Caco-2 (cell line): ENCODE results near the gene IRX4. TPM values are rescaled to one million over a fixed set of nuclear protein-coding genes. Genes with fewer than 3 reads are reported as not detected.

ENCODE experiments used
- BruUV-seq: library from RNA; stranded (reverse); fragments of 400-500 nt; replicated peaks from 2 replicates; lab custom pipeline; 2021; lab: Mats Ljungman, UMichigan
- CTCF ChIA-PET: fragments of 300-600 bp; sonication (Branson Sonifier 250); formaldehyde crosslinking; loops from one replicate; lab custom pipeline; 2022; ENCODE audit warnings: antibody characterized with exemption; lab: Charles Lee
- POLR2A ChIA-PET: fragments of 300-600 bp; sonication (Branson Sonifier 250); formaldehyde crosslinking; loops from one replicate; lab custom pipeline; 2022; ENCODE audit warnings: antibody characterized with exemption; lab: Charles Lee
- DNase-seq, 2 experiments: peaks; one replicate each; pipeline versions ENCODE4 v3.0.0 to v3.0.0-alpha.2; 2020 to 2022
- H3K27me3 ChIP-seq: replicated peaks from 2 replicates; pipeline ENCODE4 v1.6.0; 2011; ENCODE audit warnings: low read length; ENCODE audit not compliant: control insufficient read depth, insufficient read depth
- H3K36me3 ChIP-seq: 2 replicates; pipeline ENCODE4 v1.5.1; 2011; ENCODE audit warnings: low read length; ENCODE audit not compliant: control insufficient read depth, insufficient read depth
- H3K4me1 ChIP-seq: fragments of 250-450 bp; sonication (Bioruptor Pico); 2 replicates; pipeline ENCODE4 v1.5.1; 2020; ENCODE audit warnings: mild to moderate bottlenecking
- H3K4me3 ChIP-seq: 2 replicates; pipeline ENCODE4 v1.5.1; 2011; ENCODE audit warnings: low read depth, mild to moderate bottlenecking, control low read depth, low read length
- H3K9me3 ChIP-seq: fragments of 250-450 bp; sonication (Bioruptor Pico); 2 replicates; pipeline ENCODE4 v1.5.1; 2020; ENCODE audit warnings: mild to moderate bottlenecking, moderate library complexity
- H3K27ac Mint-ChIP-seq: one replicate; pipeline ENCODE4 v1.8.0; 2022; ENCODE audit warnings: mixed read lengths; ENCODE audit not compliant: unreplicated experiment
- H3K27me3 Mint-ChIP-seq: one replicate; pipeline ENCODE4 v1.8.0; 2022; ENCODE audit warnings: mixed read lengths; ENCODE audit not compliant: insufficient read depth, unreplicated experiment
- H3K36me3 Mint-ChIP-seq: one replicate; pipeline ENCODE4 v1.8.0; 2022; ENCODE audit warnings: mild to moderate bottlenecking, mixed read lengths; ENCODE audit not compliant: insufficient read depth, unreplicated experiment
- H3K4me1 Mint-ChIP-seq: one replicate; pipeline ENCODE4 v1.8.0; 2022; ENCODE audit warnings: low read depth, mixed read lengths; ENCODE audit not compliant: unreplicated experiment
- H3K4me3 Mint-ChIP-seq: one replicate; pipeline ENCODE4 v1.8.0; 2022; ENCODE audit warnings: mild to moderate bottlenecking, moderate library complexity, mixed read lengths; ENCODE audit not compliant: unreplicated experiment
- H3K9me3 Mint-ChIP-seq: one replicate; pipeline ENCODE4 v1.8.0; 2022; ENCODE audit warnings: mixed read lengths; ENCODE audit not compliant: unreplicated experiment
- intact Hi-C: fragments of 100-400 bp; cut with micrococcal nuclease; formaldehyde crosslinking; loops from one replicate; pipeline ENCODE4 v1.10.0; 2022; ENCODE audit not compliant: unreplicated experiment
- total RNA-seq: library from RNA; stranded (reverse); gene quantifications from 2 replicates; pipeline ENCODE4 v1.2.3, GENCODE V29; 2022
- TF ChIP-seq, protein P1 (sequence below), 2 experiments: fragments of 200-600 bp in 1 of 2; IDR thresholded peaks; 1 replicate in 1 of 2; 2 replicates in 1 of 2; pipeline versions ENCODE4 v1.5.1 to v1.8.0; 2011 to 2022; ENCODE audit warnings: antibody characterized with exemption in 1 of 2, control low read depth in 1 of 2, inconsistent platforms in 1 of 2, low read depth in 1 of 2, low read length in 1 of 2, mild to moderate bottlenecking in 1 of 2, moderate library complexity in 1 of 2; ENCODE audit not compliant: insufficient read depth in 1 of 2, severe bottlenecking in 1 of 2, unreplicated experiment in 1 of 2

The IRX4 gene
- total RNA-seq, 1 experiment from 2014 or later: not detected

DNA sequence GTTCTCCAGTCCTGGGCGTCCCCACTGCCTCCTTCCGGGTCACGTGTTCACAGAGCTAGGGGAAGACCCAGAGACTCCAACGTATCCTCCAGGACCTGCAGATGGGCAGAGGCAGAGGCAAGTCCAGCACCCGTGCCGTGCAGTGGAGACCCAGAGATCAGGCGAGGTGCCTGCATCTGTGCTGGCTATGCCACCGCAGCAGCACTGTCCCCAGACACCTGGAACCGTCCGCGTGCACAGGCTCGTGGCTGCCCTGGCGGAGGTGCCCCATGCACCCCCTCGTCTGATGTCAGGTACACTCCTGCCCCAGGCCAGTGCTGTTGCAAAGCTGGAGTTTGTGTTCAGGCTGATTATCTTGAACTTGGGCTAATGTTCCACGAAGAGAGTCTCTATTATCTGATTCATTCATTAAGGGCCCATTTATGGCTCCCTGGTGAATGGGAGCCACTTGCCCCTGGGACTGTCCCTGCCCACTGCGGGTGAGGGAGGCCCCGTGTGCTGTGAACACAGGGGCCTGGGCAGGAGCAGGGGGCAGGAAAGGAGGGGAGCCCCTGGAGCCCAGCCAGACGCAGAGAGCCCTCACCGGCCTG, 13.7 kb downstream of the IRX4 start:
- Mint-ChIP-seq H3K36me3 (no peaks in the 10 kb centered on the region), H3K4me1 (no peaks in the 10 kb centered on the region), H3K4me3 (no peak overlapping the region), H3K27ac (no peak overlapping the region), H3K9me3 (no peaks in the 10 kb centered on the region), H3K27me3 (peaks cover 2% of the 10 kb centered on the region)
- TF ChIP-seq, protein P1, sequence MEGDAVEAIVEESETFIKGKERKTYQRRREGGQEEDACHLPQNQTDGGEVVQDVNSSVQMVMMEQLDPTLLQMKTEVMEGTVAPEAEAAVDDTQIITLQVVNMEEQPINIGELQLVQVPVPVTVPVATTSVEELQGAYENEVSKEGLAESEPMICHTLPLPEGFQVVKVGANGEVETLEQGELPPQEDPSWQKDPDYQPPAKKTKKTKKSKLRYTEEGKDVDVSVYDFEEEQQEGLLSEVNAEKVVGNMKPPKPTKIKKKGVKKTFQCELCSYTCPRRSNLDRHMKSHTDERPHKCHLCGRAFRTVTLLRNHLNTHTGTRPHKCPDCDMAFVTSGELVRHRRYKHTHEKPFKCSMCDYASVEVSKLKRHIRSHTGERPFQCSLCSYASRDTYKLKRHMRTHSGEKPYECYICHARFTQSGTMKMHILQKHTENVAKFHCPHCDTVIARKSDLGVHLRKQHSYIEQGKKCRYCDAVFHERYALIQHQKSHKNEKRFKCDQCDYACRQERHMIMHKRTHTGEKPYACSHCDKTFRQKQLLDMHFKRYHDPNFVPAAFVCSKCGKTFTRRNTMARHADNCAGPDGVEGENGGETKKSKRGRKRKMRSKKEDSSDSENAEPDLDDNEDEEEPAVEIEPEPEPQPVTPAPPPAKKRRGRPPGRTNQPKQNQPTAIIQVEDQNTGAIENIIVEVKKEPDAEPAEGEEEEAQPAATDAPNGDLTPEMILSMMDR (IDR thresholded peaks at IDR 0.05; ENCODE audit: insufficient read depth in 1 of 2, low read depth in 1 of 2, low read length in 1 of 2, severe bottlenecking in 1 of 2, unreplicated experiment in 1 of 2): no peak
- ChIA-PET POLR2A (no interaction called here), CTCF (no interaction called here)
- DNase-seq: no peak
- no peaks in the 10 kb centered on the region for H3K36me3 ChIP-seq
- no peaks in the 10 kb centered on the region for H3K27me3 ChIP-seq
- intact Hi-C loops: no loop called here
- BruUV-seq: no TSS peak
- H3K4me1 ChIP-seq: no peaks in the 10 kb centered on the region
- H3K9me3 ChIP-seq: no peaks in the 10 kb centered on the region
- no peak overlapping the region for H3K4me3 ChIP-seq

DNA sequence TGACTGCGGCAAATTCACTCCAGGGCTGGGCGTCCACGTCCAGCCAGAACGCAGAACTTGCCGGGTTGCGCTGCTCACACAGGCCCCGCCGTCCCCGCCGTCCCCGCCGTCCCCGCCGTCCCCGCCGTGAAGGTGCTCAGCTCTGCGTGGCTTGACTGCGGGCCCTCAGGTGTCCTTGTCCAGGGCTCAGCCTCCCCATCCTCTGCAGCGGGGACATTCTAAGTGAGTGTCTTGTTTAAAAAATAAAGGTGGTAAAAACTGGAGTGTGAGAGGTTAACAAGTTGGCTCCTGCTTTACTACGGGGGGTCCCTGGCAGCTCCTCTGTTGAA, 14.9 kb downstream of the IRX4 start:
- H3K27me3 Mint-ChIP-seq: peaks cover 5% of the 10 kb centered on the region
- CTCF ChIA-PET: no interaction called here
- H3K27ac Mint-ChIP-seq: no peak overlapping the region
- Histone ChIP-seq H3K9me3 (no peaks in the 10 kb centered on the region), H3K27me3 (no peaks in the 10 kb centered on the region), H3K36me3 (no peaks in the 10 kb centered on the region), H3K4me1 (no peaks in the 10 kb centered on the region), H3K4me3 (no peak overlapping the region)
- no TSS peak for BruUV-seq
- no peak overlapping the region for H3K4me3 Mint-ChIP-seq
- H3K36me3 Mint-ChIP-seq: no peaks in the 10 kb centered on the region
- POLR2A ChIA-PET: no interaction called here
- no peaks in the 10 kb centered on the region for H3K4me1 Mint-ChIP-seq
- H3K9me3 Mint-ChIP-seq: no peaks in the 10 kb centered on the region
- DNase-seq: no peak
- intact Hi-C loops: no loop called here
- TF ChIP-seq, protein P1 (IDR thresholded peaks at IDR 0.05; ENCODE audit: insufficient read depth in 1 of 2, low read depth in 1 of 2, low read length in 1 of 2, severe bottlenecking in 1 of 2, unreplicated experiment in 1 of 2): no peak

DNA sequence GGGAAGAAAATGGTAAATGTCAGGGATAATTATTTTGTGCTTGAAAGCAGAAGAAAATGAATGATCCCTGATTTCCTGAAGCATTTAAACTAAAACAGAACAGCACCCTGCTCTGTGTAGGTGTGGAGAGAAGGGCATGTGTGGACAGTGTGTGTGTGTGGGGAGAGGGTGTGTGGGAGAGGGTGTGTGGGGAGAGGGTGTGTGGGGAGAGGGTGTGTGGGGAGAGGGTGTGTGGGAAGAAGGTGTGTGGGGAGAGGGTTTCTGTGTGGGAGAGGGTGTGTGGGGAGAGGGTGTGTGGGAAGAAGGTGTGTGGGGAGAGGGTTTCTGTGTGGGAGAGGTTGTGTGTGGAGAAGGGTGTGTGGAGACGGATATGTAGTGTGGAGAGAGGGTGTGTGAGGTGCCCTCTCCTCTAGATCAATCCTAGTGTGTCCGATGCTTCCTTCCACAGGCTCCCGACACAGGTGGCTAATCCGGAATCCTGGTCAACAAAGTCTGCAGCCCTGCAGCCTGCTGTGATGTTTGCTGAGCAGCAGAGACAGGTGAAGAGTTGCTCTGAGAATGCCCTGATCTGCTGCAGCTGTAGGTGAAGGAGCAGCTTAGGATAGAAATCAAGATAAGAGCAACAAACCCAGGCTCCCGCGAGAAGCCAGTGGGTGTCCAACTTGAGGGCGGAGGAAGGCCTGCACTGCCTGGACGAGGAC, 15.5 kb downstream of the IRX4 start:
- no peak overlapping the region for H3K4me3 Mint-ChIP-seq
- intact Hi-C loops: no loop called here
- H3K27ac Mint-ChIP-seq: no peak overlapping the region
- no peaks in the 10 kb centered on the region for H3K27me3 ChIP-seq
- H3K4me1 ChIP-seq: no peaks in the 10 kb centered on the region
- no peaks in the 10 kb centered on the region for H3K9me3 ChIP-seq
- H3K4me3 ChIP-seq: no peak overlapping the region
- no peaks in the 10 kb centered on the region for H3K36me3 ChIP-seq
- H3K27me3 Mint-ChIP-seq: peaks cover 5% of the 10 kb centered on the region
- H3K9me3 Mint-ChIP-seq: no peaks in the 10 kb centered on the region
- no peaks in the 10 kb centered on the region for H3K4me1 Mint-ChIP-seq
- H3K36me3 Mint-ChIP-seq: no peaks in the 10 kb centered on the region
- no TSS peak for BruUV-seq
- ChIA-PET CTCF (no interaction called here), POLR2A (no interaction called here)
- TF ChIP-seq, protein P1 (IDR thresholded peaks at IDR 0.05; ENCODE audit: insufficient read depth in 1 of 2, low read depth in 1 of 2, low read length in 1 of 2, severe bottlenecking in 1 of 2, unreplicated experiment in 1 of 2): no peak
- no peak for DNase-seq
